ENCODE measurements around the gene MAML3.

DNA sequence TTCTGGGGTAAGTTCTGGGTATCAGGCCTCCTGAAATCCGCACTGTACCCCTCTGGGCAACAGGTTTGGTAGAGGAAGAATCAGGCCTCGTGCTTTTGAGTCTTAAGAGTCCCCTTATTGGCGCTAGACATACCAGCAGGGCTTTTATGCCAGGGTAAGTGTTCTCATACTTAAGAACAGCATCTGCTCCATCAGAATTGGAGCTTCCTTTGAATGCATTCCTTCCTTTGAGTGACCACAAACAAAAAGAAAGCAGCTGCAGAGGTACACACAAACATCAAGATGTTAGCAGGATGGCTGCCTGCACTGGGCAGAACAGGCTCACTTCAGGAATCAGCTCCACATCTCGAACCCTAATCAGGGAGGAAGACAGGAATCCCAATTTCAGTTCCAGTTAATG, 331.6 kb downstream of the MAML3 start:
- TF ChIP-seq, protein P1, sequence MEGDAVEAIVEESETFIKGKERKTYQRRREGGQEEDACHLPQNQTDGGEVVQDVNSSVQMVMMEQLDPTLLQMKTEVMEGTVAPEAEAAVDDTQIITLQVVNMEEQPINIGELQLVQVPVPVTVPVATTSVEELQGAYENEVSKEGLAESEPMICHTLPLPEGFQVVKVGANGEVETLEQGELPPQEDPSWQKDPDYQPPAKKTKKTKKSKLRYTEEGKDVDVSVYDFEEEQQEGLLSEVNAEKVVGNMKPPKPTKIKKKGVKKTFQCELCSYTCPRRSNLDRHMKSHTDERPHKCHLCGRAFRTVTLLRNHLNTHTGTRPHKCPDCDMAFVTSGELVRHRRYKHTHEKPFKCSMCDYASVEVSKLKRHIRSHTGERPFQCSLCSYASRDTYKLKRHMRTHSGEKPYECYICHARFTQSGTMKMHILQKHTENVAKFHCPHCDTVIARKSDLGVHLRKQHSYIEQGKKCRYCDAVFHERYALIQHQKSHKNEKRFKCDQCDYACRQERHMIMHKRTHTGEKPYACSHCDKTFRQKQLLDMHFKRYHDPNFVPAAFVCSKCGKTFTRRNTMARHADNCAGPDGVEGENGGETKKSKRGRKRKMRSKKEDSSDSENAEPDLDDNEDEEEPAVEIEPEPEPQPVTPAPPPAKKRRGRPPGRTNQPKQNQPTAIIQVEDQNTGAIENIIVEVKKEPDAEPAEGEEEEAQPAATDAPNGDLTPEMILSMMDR (optimal IDR thresholded peaks at IDR 0.05 in 1 of 3, IDR thresholded peaks at IDR 0.05 in 1 of 3, conservative IDR thresholded peaks at IDR 0.05 in 1 of 3; ENCODE audit: extremely low read depth in 1 of 3, insufficient read depth in 2 of 3, low read length in 3 of 3), result no peak
- no peak for TF ChIP-seq EZH2 (IDR thresholded peaks at IDR 0.05; ENCODE audit: low read length)
